ENCODE measurements around the gene OR10R2. TPM values are rescaled to one million over a fixed set of nuclear protein-coding genes. Genes with fewer than 3 reads are reported as not detected.
"Not testable (repeated sequence)": the region's sequence is repeated elsewhere in the genome, so short reads cannot be mapped to it uniquely, and the experiment has no call there.

OR10R2 gene, protein sequence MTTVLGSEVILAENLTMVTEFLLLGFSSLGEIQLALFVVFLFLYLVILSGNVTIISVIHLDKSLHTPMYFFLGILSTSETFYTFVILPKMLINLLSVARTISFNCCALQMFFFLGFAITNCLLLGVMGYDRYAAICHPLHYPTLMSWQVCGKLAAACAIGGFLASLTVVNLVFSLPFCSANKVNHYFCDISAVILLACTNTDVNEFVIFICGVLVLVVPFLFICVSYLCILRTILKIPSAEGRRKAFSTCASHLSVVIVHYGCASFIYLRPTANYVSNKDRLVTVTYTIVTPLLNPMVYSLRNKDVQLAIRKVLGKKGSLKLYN
- total RNA-seq (ENCODE audit: unreplicated experiment) = not detected
- long read RNA-seq = 0 reads

DNA sequence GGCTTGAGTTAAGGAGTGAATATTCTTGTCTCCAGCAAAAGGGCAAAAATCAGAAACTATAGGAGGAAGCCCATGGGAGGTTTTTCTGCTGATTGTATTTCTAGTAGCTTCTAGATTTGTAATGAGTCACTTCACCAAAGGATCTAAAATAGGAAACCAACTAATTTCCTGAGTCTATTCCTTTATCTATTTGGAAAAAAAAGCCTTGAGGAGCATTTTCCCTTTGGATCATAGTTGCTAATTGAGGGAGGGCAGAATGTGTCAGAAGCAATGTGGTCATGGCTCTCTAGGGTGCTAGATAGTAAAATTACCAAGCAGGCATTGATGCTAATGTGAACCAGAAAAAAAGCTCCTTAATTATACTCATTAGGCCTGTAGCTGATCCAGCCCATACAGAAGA is at the start of gene OR10R2:
TSS of gene OR10R2 (plus strand) at position 301 of the 400 bp plus-strand sequence. CDS start 106 bp downstream, outside the sequence.
- H3K4me1 Mint-ChIP-seq (ENCODE audit: low read depth, unreplicated experiment) = no peaks in the 10 kb centered on the region
- TF ChIP-seq, protein P1, sequence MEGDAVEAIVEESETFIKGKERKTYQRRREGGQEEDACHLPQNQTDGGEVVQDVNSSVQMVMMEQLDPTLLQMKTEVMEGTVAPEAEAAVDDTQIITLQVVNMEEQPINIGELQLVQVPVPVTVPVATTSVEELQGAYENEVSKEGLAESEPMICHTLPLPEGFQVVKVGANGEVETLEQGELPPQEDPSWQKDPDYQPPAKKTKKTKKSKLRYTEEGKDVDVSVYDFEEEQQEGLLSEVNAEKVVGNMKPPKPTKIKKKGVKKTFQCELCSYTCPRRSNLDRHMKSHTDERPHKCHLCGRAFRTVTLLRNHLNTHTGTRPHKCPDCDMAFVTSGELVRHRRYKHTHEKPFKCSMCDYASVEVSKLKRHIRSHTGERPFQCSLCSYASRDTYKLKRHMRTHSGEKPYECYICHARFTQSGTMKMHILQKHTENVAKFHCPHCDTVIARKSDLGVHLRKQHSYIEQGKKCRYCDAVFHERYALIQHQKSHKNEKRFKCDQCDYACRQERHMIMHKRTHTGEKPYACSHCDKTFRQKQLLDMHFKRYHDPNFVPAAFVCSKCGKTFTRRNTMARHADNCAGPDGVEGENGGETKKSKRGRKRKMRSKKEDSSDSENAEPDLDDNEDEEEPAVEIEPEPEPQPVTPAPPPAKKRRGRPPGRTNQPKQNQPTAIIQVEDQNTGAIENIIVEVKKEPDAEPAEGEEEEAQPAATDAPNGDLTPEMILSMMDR (IDR thresholded peaks at IDR 0.05; ENCODE audit: partially characterized antibody, unreplicated experiment) = no peak
- no peak for DNase-seq
- H3K27ac Mint-ChIP-seq (ENCODE audit: unreplicated experiment) = no peak within 1 kb of the TSS
- H3K9me3 Mint-ChIP-seq (ENCODE audit: unreplicated experiment) = no peaks in the 10 kb centered on the region
- no peaks in the 10 kb centered on the region for H3K36me3 Mint-ChIP-seq (ENCODE audit: unreplicated experiment)
- H3K27me3 Mint-ChIP-seq (ENCODE audit: unreplicated experiment) = no peaks in the 10 kb centered on the region
- H3K4me3 Mint-ChIP-seq (ENCODE audit: unreplicated experiment) = no peak within 1 kb of the TSS

DNA sequence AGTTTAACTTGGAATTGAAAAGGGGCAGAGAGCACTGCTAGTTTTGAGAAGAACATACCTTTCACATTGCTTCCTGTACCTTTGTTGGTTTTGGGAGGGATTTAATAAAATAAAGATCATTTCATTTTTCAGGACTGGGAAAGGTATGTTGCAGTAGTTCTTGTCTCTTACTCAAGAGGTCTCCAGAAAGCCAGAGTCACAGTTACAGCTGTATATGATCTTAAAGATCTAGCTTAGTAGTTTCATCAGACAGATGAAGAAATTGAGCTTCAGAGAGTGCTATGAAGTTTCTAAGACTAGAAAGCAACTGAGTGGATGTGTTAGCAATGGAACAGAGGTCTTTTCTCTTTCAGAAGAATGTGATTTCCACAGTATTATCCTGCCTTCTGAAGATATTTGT is 47.0 kb upstream of the OR10R2 start:
- Mint-ChIP-seq H3K27me3 (ENCODE audit: unreplicated experiment) (no peaks in the 10 kb centered on the region), H3K9me3 (ENCODE audit: unreplicated experiment) (no peaks in the 10 kb centered on the region), H3K36me3 (ENCODE audit: unreplicated experiment) (no peaks in the 10 kb centered on the region), H3K4me1 (ENCODE audit: low read depth, unreplicated experiment) (no peaks in the 10 kb centered on the region), H3K4me3 (ENCODE audit: unreplicated experiment) (no peak overlapping the region), H3K27ac (ENCODE audit: unreplicated experiment) (no peak overlapping the region)
- TF ChIP-seq, protein P1 (IDR thresholded peaks at IDR 0.05; ENCODE audit: partially characterized antibody, unreplicated experiment) = no peak
- no peak for DNase-seq

DNA sequence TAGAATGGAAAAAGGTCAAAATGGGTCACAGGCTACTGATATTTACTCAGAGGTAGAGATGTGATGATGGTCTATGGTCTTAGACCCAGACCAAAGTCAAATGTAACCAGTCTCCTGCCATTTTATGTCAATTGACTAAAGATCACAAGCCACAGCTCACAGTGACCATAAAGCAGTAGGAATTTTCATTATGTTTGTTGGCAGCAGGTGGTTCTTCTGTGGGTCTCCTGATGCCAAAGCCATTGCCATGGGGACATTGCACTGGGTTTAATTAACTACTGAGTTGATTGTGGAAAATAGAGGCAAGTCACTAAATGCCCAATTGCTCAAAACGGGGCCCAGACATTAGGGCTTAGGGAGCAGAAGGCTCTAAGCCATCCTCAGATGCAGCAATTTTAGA is 45.9 kb upstream of the OR10R2 start, which contains the start of gene OR10K2:
TSS of gene OR10K2 (minus strand) at position 101 of the 400 bp plus-strand sequence. CDS start 5,371 bp downstream, outside the sequence.
- Mint-ChIP-seq H3K4me1 (ENCODE audit: low read depth, unreplicated experiment) (no peaks in the 10 kb centered on the region), H3K4me3 (ENCODE audit: unreplicated experiment) (no peak within 1 kb of the TSS), H3K27me3 (ENCODE audit: unreplicated experiment) (no peaks in the 10 kb centered on the region), H3K9me3 (ENCODE audit: unreplicated experiment) (no peaks in the 10 kb centered on the region), H3K36me3 (ENCODE audit: unreplicated experiment) (no peaks in the 10 kb centered on the region), H3K27ac (ENCODE audit: unreplicated experiment) (no peak within 1 kb of the TSS)
- TF ChIP-seq, protein P1 (IDR thresholded peaks at IDR 0.05; ENCODE audit: partially characterized antibody, unreplicated experiment) = no peak
- DNase-seq = no peak

DNA sequence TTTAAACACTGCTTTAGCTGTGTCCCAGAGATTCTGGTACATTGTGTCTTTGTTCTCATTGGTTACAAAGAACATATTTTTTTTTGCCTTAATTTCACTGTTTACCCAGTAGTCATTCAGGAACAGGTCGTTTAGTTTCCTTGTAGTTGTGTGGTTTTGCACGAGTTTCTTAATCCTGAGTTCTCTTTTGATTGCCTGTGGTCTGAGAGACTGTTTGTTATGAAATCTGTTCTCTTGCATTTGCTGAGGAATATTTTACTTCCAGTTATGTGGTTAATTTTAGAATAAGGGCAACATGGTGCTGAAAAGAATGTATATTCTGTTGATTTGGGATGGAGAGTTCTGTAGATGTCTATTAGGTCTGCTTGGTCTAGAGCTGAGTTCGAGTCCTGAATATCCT is 41.9 kb upstream of the OR10R2 start:
- not testable (repeated sequence) for H3K4me1 Mint-ChIP-seq (ENCODE audit: low read depth, unreplicated experiment); H3K36me3 Mint-ChIP-seq (ENCODE audit: unreplicated experiment); DNase-seq; H3K27me3 Mint-ChIP-seq (ENCODE audit: unreplicated experiment); H3K27ac Mint-ChIP-seq (ENCODE audit: unreplicated experiment); H3K4me3 Mint-ChIP-seq (ENCODE audit: unreplicated experiment); H3K9me3 Mint-ChIP-seq (ENCODE audit: unreplicated experiment)

DNA sequence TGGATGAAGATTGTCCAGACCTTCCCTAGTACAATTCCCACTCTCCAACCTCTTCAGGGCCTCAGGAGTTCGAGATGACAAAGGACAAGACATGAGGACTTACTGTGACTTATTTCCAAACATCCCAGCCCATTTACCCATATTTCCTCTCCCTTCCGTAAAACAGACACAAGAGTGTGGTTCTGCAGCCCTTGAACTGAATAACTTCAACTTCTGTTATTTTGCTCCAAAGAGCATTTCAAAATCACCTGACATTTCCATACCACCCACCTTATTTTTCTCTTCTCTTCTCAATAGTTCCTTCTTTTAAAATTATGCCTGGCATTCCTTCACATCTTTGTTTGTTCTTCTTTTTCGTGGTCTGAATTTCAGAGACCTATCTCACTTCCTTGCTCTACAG is 37.3 kb upstream of the OR10R2 start:
- DNase-seq = no peak
- H3K27ac Mint-ChIP-seq (ENCODE audit: unreplicated experiment) = no peak overlapping the region
- H3K9me3 Mint-ChIP-seq (ENCODE audit: unreplicated experiment) = no peaks in the 10 kb centered on the region
- TF ChIP-seq, protein P1 (IDR thresholded peaks at IDR 0.05; ENCODE audit: partially characterized antibody, unreplicated experiment) = no peak
- peaks cover 2% of the 10 kb centered on the region for H3K27me3 Mint-ChIP-seq (ENCODE audit: unreplicated experiment)
- no peak overlapping the region for H3K4me3 Mint-ChIP-seq (ENCODE audit: unreplicated experiment)
- no peaks in the 10 kb centered on the region for H3K36me3 Mint-ChIP-seq (ENCODE audit: unreplicated experiment)
- no peaks in the 10 kb centered on the region for H3K4me1 Mint-ChIP-seq (ENCODE audit: low read depth, unreplicated experiment)
